Measurements from ENCODE around the gene SUZ12.

DNA sequence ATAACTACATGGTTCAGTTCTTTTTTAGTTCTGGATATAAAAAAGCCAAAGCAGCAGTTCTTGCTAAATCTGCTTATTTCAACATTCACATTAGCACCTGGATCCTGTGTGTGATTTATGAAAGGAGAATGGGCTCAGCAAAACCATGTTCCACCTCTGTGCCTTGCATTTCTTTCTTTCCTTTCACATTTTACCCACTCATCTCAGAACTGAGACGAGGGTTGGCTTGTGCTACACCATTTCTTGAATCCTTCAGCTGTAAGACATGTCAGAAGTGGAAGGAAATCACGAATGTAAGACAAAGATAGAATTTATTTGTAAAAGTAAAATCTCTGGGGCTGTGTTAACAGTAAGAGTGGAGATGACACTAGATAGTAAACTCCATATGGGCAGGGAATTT is 34.1 kb upstream of the SUZ12 start:
- TF ChIP-seq EP300 (IDR thresholded peaks at IDR 0.05; ENCODE audit: borderline replicate concordance in 1 of 2, low read depth in 1 of 2, low read length in 1 of 2) (no peak), NRF1 (IDR thresholded peaks at IDR 0.05; ENCODE audit: low read depth, low read length) (no peak), REST (IDR thresholded peaks at IDR 0.05; ENCODE audit: low read depth, low read length) (no peak), USF1 (IDR thresholded peaks at IDR 0.05; ENCODE audit: borderline replicate concordance, low read depth) (no peak), POLR2AphosphoS5 (IDR thresholded peaks at IDR 0.05; ENCODE audit: low read depth, low read length) (no peak), RCOR1 (IDR thresholded peaks at IDR 0.05; ENCODE audit: low read length) (no peak), SMC3 (IDR thresholded peaks at IDR 0.05; ENCODE audit: low read depth, low read length) (no peak), CHD2 (IDR thresholded peaks at IDR 0.05; ENCODE audit: low read length, partially characterized antibody) (no peak), TAF1 (IDR thresholded peaks at IDR 0.05; ENCODE audit: borderline replicate concordance, low read depth, low read length) (no peak), RXRA (IDR thresholded peaks at IDR 0.05; ENCODE audit: borderline replicate concordance, low read depth) (no peak), GABPA (IDR thresholded peaks at IDR 0.05; ENCODE audit: low read depth) (no peak)
- TF ChIP-seq, protein P1, sequence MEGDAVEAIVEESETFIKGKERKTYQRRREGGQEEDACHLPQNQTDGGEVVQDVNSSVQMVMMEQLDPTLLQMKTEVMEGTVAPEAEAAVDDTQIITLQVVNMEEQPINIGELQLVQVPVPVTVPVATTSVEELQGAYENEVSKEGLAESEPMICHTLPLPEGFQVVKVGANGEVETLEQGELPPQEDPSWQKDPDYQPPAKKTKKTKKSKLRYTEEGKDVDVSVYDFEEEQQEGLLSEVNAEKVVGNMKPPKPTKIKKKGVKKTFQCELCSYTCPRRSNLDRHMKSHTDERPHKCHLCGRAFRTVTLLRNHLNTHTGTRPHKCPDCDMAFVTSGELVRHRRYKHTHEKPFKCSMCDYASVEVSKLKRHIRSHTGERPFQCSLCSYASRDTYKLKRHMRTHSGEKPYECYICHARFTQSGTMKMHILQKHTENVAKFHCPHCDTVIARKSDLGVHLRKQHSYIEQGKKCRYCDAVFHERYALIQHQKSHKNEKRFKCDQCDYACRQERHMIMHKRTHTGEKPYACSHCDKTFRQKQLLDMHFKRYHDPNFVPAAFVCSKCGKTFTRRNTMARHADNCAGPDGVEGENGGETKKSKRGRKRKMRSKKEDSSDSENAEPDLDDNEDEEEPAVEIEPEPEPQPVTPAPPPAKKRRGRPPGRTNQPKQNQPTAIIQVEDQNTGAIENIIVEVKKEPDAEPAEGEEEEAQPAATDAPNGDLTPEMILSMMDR (IDR thresholded peaks at IDR 0.05): no peak
